Stimulated activated CD4-positive, alpha-beta T cell treated with anti-CD3 and anti-CD28 coated beads, TNF-alpha, amount 100 ng/mL, for 48 hours (primary cell): Measurements from ENCODE around the gene NCBP2.
"Not testable (repeated sequence)": the region's sequence is repeated elsewhere in the genome, so short reads cannot be mapped to it uniquely, and the experiment has no call there.

Experiments
- DNase-seq, 3 donors: peaks; one replicate each; pipeline ENCODE4 v3.0.0-alpha.2; 2020; ENCODE audit warnings: low read depth in 3 of 3

Gene NCBP2

DNA sequence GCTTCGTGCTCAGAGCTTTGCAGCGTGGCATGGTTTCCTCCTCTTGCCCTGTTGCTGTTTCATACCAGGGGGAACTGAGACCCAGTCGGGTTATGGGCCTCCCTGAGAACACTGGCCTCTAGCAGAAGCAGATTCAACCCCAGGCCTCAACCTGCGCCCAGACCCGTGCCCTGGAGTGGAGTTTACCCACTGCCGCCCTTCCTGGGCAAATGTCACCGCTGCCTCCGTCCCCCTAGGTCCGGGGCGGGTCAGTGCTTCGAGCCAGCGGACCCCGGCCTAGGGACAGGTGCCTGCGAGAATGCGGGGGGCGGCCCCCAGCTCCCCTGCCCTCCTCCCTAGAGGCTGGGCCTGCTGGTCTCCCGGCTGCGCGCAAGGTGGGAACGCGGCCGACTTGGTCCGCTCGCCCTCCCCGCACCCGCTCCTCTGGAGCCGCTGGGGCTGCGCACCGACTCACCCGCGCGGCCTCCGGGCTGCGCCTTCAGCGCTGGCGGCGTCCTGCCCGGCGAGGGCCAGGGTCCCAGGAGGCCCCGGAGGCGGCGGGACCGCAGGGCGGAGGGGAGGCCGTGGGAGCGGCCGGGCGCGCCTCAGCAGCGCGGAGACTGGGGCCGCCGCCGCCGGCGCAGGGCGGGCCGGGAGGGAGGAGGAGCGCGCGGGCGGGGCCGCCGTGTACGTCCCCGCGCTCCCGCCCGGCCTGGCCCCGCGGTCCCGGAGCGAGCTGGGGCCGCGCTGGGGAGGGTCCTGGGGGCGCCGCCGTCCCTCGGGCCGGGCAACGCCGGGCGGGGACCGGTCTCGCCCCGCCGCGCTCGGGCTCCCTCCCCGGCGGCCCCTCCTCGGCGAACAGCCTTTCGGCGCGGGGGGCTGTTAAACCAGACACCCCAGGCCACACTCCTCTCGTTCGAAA lies 26.2 kb upstream of the NCBP2 start, which contains the start of gene PIGZ:
PIGZ (minus strand) TSS at position 601 of the 901 bp plus-strand sequence. CDS start 16,802 bp downstream, outside the sequence.
- peak in 1 of 3 donors; percentile 46 for DNase-seq

- no peak for DNase-seq
These were observed 25.3 kb upstream of the NCBP2 start for GRCh38 chr3:196967412-196968232.

- no peak for DNase-seq
These were observed 24.4 kb upstream of the NCBP2 start for GRCh38 chr3:196966526-196967401.

DNA sequence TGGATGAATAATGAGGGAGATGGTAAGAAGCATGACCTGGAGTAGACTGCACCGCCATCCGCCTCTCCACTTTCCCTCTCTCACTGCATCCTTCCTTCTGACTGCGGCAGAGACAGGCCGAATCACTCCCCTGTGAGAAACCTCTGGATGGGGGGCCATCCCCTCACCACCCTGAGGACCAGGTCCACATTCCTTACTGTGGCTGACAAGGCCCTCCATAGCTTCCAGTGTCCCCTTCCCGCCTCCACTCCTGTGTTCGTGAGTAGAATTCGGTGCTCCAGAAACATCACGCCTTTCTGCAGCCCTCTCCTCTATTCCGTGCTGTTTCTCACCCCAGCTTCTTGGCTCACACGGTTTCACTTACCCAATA lies 23.5 kb upstream of the NCBP2 start:
- no peak for DNase-seq

DNA sequence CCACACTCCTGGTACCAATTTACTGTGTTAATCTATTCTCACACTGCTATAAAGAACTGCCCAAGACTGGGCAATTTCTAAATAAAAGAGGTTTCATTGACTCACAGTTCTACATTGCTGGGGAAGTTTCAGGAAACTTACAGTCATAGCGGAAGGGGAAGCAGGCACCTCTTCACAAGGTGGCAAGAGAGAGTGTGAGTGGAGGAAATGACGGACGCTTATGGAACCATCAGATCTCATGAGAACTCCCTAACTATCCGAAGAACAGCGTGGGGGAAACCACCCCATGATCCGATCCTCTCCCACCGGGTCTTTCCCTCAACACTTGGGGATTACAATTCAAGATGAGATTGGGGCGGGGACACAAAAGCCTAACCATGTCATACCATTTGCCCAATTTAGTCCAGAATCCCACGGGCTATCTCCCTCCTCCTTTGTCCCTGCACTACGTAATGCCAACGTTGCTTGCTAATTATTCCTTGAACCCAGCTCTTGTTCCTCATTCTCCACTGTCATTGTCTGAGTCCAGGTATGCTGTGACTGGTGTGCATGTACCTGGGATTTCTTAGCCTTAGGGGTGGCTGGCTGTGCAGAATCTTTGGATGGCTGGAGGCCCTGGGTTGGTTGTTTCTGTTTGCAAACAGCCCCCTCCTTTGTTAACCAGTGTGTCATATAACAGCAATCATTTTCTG lies 22.9 kb upstream of the NCBP2 start:
- DNase-seq = no peak

DNA sequence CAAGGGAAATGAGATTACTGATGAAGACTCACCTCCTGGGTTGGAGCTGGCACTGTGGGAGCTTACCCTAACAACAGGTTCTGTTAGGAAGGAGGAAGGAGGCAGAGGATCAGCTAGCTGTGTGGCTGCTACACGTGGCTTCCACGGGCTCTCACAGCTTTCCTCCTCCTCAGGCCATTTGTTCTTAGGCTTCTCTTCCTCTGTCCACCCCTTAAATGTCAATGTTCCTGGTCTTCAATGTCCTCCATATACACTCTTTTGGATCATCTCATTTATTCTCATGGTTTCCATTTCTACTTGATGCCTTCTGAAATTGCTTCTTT lies 21.3 kb upstream of the NCBP2 start:
- no peak for DNase-seq

DNA sequence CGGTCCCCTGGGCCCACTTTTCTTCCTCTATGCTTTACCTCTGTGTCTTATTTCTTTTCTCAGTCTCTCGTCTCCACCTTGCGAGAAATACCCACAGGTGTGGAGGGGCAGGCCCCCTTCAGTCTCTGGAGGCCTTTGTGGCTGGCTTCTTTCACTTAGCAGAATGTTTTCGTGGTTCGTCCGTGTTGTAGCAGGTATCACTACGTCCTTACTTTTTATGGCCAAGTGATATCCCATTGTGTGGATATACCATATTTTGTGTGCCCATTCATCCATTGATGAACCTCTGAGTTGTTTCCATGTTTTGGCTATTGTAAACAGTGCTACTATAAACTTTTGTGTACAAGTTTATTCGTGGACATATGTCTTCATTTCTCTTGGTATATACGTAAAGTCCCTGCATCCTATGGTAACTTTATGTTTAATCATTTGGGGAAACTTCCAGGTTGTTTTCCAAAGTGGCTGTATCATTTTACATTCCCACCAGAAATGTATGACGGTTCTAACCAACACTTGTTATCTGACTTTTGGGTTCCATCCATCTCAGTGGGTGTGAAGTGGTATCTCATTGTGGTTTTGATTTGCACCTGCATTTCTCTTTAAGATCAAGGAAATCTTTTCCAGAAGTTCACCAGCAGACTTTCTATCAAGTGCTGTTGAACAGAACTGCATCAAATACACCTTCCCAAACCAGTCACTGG lies 20.8 kb upstream of the NCBP2 start:
- no peak for DNase-seq

- no peak for DNase-seq
These were observed 20.0 kb upstream of the NCBP2 start for GRCh38 chr3:196962108-196962929.

- DNase-seq = no peak
These were observed 12.5 kb upstream of the NCBP2 start for GRCh38 chr3:196954832-196955231.

DNA sequence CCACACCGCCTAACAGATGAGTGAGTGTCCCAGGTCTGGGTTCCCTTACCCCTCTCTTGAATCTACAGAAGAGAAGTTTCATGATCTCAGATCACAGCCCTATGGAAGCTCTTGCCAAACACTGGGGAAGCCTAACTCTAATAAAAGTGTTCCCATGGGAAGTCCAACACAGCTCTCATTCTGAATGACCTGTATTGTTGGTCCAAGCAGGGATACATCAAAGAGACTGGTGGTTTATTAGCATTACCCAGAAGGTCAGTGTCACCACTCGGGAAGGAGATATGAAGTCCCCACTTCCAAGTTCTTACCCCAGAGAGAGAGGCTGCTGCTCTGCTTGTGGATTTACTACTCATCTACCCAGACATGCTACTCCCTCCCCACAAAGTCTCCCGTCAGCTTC lies 9.0 kb upstream of the NCBP2 start:
- no peak for DNase-seq

DNA sequence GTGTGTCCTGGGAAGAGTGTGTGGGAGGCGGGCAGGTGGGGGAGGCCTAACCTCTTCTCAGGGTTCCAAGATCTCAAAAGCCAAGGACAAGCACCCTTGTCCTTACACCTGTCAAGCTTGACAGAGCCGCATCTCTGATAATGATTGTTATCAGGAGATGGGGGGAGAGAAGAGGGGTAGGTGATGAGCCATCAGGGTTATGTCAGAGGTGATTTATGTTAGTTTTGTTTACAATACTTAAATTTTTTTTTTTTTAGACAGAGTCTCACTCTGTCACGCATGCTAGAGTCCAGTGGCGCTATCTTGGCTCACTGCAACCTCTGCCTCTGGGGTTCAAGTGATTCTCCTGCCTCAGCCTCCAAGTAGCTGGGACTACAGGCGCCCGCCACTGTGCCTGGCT lies 7.4 kb upstream of the NCBP2 start:
- DNase-seq = no peak

- no peak for DNase-seq
These were observed 6.9 kb upstream of the NCBP2 start for GRCh38 chr3:196949285-196949619.

DNA sequence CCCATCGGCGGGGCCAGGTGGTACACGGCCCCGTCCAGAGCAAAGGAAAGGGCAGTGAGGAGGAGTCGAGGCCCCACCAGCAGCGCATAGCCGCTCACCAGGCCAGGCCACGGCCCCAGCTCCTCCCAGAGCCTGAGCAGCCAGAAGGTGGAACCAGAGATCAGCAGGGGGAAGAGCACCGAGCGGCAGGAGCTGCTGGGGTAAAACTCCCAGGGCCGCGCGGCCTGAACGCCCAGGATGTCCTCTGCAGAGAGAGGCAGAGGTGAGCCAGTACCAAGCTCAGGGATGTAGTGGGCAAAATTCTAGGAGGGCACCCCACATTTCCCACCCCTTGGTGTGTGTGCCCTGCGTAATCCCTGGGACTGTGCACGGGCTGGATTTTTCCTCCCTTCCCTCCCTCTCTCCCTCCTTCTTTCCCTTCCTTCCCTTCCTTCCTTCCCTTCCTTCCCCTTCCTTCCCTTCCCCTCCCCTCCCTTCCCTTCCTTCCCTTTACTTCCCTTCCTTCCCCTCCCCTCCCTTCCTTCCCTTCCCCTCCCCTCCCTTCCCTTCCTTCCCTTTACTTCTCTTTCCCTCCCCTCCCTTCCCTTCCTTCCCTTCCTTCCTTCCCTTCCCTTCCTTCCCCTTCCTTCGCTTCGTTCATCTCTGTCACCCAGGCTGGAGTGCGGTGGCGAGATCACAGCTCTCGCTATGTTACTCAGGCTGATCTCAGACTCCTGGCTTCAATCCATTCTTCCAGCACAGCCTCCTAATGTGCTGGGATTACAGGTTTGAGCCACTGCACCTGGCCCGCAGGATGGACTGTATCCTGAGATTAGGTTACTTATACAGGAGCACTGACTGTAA lies 6.3 kb upstream of the NCBP2 start:
- DNase-seq = no peak

DNA sequence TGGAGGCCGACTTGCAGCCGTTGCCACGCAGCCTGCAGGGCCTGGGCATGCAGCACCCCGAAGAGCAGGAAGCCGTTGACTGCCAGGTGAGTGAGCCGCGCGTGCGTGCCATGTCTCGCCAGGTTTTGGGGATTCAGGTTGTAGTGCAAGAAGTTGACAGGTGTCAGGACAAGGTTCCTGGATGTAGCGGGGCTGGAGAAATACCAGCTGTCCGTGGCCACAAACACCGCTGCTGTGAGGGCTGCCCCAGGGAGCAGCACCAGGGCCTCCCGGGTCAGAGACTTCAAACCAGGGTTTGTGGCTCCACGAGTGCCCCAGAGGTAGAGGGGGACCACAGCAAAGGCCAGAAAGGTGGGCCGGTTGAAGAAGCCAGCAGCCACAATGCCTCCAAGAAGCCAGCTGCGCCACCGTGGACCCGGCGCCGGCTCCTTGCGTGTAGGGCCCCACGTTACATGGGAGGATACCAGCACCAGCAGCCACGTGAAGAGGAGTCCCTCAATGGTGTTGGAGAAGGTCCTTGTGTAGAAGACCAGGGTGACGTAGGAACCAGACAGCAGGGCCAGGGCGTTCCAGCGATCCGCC lies 5.6 kb upstream of the NCBP2 start:
- DNase-seq = no peak

GRCh38 chr3:196947136-196947859 lies 5.0 kb upstream of the NCBP2 start:
- no peak for DNase-seq

DNA sequence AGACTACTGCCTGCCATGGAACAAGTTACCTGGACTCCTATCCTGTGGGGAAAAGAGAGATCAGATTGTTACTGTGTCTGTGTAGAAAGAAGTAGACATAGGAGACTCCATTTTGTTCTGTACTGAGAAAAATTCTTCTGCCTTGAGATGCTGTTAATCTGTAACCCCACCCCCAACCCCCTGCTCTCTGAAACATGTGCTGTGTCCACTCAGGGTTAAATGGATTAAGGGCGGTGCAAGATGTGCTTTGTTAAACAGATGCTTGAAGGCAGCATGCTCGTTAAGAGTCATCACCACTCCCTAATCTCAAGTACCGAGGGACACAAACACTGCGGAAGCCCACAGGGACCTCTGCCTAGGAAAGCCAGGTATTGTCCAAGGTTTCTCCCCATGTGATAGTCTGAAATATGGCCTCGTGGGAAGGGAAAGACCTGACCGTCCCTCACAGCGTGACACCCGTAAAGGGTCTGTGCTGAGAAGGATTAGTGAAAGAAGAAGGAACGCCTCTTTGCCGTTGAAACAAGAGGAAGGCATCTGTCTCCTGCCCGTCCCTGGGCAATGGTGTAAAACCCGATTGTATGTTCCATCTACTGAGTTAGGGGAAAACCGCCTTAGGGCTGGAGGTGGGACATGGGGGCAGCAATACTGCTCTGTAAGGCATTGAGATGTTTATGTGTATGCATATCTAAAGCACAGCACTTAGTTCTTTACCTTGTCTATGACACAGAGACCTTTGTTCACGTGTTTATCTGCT lies 1.9 kb upstream of the NCBP2 start:
- not testable (repeated sequence) for DNase-seq

GRCh38 chr3:196942915-196943277 lies 568 bp upstream of the NCBP2 start:
- no peak for DNase-seq
